HAP-1 (cell line): ENCODE results near the gene CHD3.
A peak's percentile ranks its signal among the peaks of the same experiment; 100 is the strongest.

Experiments used
- DNase-seq, 2 experiments: peaks; one replicate each; pipeline ENCODE4 v3.0.0-alpha.2; 2016 to 2020; ENCODE audit warnings: low spot score in 2 of 2
- H3K27me3 ChIP-seq: fragments of 250-450 bp; sonication (Bioruptor Pico); 2 replicates; pipeline ENCODE4 v1.5.1; 2020; ENCODE audit warnings: low read depth, mild to moderate bottlenecking, moderate library complexity
- H3K36me3 ChIP-seq: fragments of 250-450 bp; sonication (Bioruptor Pico); replicated peaks from 2 replicates; pipeline ENCODE4 v1.5.1; 2020; ENCODE audit warnings: mild to moderate bottlenecking
- H3K4me1 ChIP-seq: fragments of 250-450 bp; sonication (Bioruptor Pico); 2 replicates; pipeline ENCODE4 v1.5.1; 2020; ENCODE audit warnings: mild to moderate bottlenecking
- H3K4me3 ChIP-seq: fragments of 250-450 bp; sonication (Bioruptor Pico); 2 replicates; pipeline ENCODE4 v1.5.1; 2020; ENCODE audit warnings: mild to moderate bottlenecking, moderate library complexity
- H3K9me3 ChIP-seq: fragments of 250-450 bp; sonication (Bioruptor Pico); 2 replicates; pipeline ENCODE4 v1.5.1; 2020; ENCODE audit warnings: mild to moderate bottlenecking, moderate library complexity
- in situ Hi-C: fragments of 300-500 bp; cut with MboI; formaldehyde crosslinking; loops from 3 replicates; pipeline ENCODE4 v1.14.3; 2020; ENCODE audit warnings: low sequenced_read_pairs, inconsistent platforms, mixed read lengths

The CHD3 gene

GRCh38 chr17:7888184-7888920, at the start of gene CHD3:
Gene CHD3 (plus strand): TSS chr17:7888789. CDS start chr17:7889001, 212 bp downstream.
- Histone ChIP-seq H3K36me3 (peaks cover 26% of the 10 kb centered on the region), H3K9me3 (no peaks in the 10 kb centered on the region), H3K4me3 (peak within 1 kb of the TSS; percentile 43), H3K4me1 (peaks cover 28% of the 10 kb centered on the region), H3K27me3 (no peaks in the 10 kb centered on the region)
- in situ Hi-C loops: no loop called here
- peak in 1 of 2 experiments; percentile 37 for DNase-seq

GRCh38 chr17:7839190-7839875, 49.3 kb upstream of the CHD3 start:
- in situ Hi-C loops: no loop called here
- no peak for DNase-seq
- Histone ChIP-seq H3K4me1 (peaks cover 36% of the 10 kb centered on the region), H3K27me3 (no peaks in the 10 kb centered on the region), H3K4me3 (no peak overlapping the region), H3K9me3 (no peaks in the 10 kb centered on the region), H3K36me3 (0 out of 2 replicates have a peak, but pooled peaks cover 5% of the 10 kb centered on the region)

GRCh38 chr17:7839876-7840261, 48.7 kb upstream of the CHD3 start:
- in situ Hi-C loops: no loop called here
- peak in 1 of 2 experiments; percentile 28 for DNase-seq
- no peak overlapping the region for H3K4me3 ChIP-seq
- H3K27me3 ChIP-seq: no peaks in the 10 kb centered on the region
- 0 out of 2 replicates have a peak, but pooled peaks cover 5% of the 10 kb centered on the region for H3K36me3 ChIP-seq
- H3K9me3 ChIP-seq: no peaks in the 10 kb centered on the region
- peaks cover 36% of the 10 kb centered on the region for H3K4me1 ChIP-seq

- no peak overlapping the region for H3K4me3 ChIP-seq
- 0 out of 2 replicates have a peak, but pooled peaks cover 5% of the 10 kb centered on the region for H3K36me3 ChIP-seq
- H3K27me3 ChIP-seq: no peaks in the 10 kb centered on the region
- in situ Hi-C loops: no loop called here
- H3K9me3 ChIP-seq: no peaks in the 10 kb centered on the region
- peaks cover 36% of the 10 kb centered on the region for H3K4me1 ChIP-seq
- DNase-seq: peak in 1 of 2 experiments; percentile 54
Observed at GRCh38 chr17:7840441-7840840, 48.1 kb upstream of the CHD3 start.

- H3K9me3 ChIP-seq: no peaks in the 10 kb centered on the region
- DNase-seq: no peak
- peak overlapping the region; percentile 76 for H3K4me3 ChIP-seq
- H3K4me1 ChIP-seq: peaks cover 36% of the 10 kb centered on the region
- H3K27me3 ChIP-seq: no peaks in the 10 kb centered on the region
- in situ Hi-C loops: no loop called here
- 0 out of 2 replicates have a peak, but pooled peaks cover 7% of the 10 kb centered on the region for H3K36me3 ChIP-seq
Observed at GRCh38 chr17:7840875-7841274, 47.7 kb upstream of the CHD3 start.

DNA sequence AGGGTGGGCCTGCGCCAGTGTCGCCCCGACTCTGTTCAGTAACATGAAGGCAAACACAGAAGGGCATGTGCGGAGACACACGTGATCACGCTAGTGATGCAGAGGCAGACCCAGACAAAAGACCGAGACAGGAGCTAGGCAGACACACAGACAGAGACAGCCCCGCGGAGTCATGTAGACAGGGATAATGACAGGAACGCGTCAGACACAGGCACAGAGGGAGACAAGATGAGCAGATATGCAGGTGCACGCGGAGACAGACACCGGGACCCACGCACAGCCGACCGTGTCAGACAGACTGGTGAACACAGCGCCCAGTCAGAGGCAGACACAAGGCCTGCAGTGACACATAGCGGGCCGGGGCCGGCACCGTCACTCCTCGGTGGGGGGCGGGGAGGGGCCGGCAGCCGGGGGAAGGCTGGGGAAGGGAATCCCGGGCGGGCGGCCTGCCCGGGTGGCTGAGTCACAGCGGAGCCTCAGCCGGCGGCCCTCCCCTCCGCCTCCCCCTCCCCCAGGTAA, 47.1 kb upstream of the CHD3 start:
- no peaks in the 10 kb centered on the region for H3K27me3 ChIP-seq
- in situ Hi-C loops: no loop called here
- H3K4me1 ChIP-seq: peaks cover 36% of the 10 kb centered on the region
- DNase-seq: peak; percentile 27 to 73
- no peaks in the 10 kb centered on the region for H3K9me3 ChIP-seq
- 0 out of 2 replicates have a peak, but pooled peaks cover 7% of the 10 kb centered on the region for H3K36me3 ChIP-seq
- peak overlapping the region; percentile 76 for H3K4me3 ChIP-seq

DNA sequence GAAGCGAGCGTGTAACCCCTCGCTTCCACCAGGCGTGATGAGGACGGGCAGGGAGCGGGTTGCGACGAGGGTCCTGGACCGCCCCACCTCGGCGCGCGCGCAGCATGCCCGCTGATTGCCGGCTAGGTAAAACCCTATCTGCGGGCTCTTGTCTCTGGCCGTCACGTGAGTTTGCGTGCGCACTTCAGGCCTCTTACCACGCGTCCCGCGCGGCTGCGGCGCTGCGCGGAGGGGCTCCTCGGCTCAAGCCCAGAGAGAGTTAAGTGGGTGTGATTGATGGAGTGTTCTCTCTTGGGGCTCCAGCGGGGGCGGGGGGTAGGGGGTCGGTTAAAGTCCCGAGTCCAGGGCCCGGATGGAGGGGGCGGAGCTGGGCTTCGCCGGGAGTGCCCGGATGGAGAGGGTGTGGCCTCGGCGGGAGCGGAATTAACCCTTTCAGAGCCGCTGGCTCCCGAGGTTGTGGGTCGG, 46.6 kb upstream of the CHD3 start:
- peaks cover 34% of the 10 kb centered on the region for H3K4me1 ChIP-seq
- H3K27me3 ChIP-seq: no peaks in the 10 kb centered on the region
- H3K36me3 ChIP-seq: peaks cover 7% of the 10 kb centered on the region; the same call in 1 of the 2 replicates
- no peaks in the 10 kb centered on the region for H3K9me3 ChIP-seq
- DNase-seq: peak; percentile 82 to 95
- in situ Hi-C loops: no loop called here
- H3K4me3 ChIP-seq: peak overlapping the region; percentile 76

DNA sequence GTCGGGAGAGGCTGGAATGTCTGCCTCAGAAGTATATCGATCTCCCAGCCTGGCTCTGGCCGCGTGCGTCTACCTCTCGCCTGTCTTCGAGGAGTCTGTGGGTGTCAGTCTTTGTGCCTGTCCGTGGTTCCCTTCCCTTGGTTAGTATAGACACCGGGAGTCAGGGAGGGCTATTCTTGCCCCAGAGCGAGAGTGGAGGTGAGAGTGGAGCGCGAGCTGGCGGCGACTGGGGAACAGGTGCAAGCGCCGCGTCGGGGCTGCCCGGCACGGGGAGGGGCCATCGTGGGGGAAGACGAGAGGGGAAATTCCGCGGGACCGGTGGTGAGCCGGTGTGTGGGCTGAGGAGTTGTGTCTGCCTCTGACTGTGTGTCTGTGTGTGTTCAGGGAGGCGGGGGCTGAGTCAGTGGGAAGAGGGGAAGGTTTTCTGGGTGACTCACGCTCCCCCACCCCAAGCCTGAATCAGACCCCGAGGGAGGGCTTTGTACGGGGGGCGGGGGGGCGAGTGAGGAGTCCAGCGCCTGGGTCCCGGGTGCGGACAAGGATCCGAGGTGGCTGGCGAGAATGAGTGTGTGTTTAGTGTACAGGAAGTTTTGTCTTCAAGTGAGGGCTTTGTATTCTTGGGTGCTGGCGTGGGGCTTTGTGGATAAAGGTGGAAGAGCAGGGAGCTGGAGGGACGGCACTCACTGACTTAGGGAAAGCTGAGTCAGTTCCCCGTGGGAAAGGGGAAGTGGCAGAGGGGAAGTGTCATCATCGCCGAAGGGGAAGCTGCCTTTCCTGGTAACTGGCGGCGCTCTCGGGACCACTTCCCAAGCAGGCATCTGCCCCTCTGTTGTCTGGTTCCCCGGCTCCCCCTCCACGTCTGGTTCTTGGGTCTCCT, 46.0 kb upstream of the CHD3 start:
- in situ Hi-C loops: no loop called here
- Histone ChIP-seq H3K27me3 (no peaks in the 10 kb centered on the region), H3K36me3 (peaks cover 7% of the 10 kb centered on the region; the same call in 1 of the 2 replicates), H3K4me3 (peak overlapping the region; percentile 76), H3K9me3 (no peaks in the 10 kb centered on the region), H3K4me1 (peaks cover 29% of the 10 kb centered on the region)
- DNase-seq: peak; percentile 14 to 61

GRCh38 chr17:7843257-7843535, 45.4 kb upstream of the CHD3 start:
- Histone ChIP-seq H3K27me3 (no peaks in the 10 kb centered on the region), H3K36me3 (peaks cover 10% of the 10 kb centered on the region), H3K4me3 (peak overlapping the region; percentile 76), H3K9me3 (no peaks in the 10 kb centered on the region), H3K4me1 (peaks cover 26% of the 10 kb centered on the region)
- DNase-seq: no peak
- in situ Hi-C loops: no loop called here

GRCh38 chr17:7843536-7844291, 44.9 kb upstream of the CHD3 start:
- Histone ChIP-seq H3K27me3 (no peaks in the 10 kb centered on the region), H3K36me3 (peaks cover 11% of the 10 kb centered on the region), H3K4me3 (peak overlapping the region; percentile 76), H3K4me1 (peaks cover 22% of the 10 kb centered on the region), H3K9me3 (no peaks in the 10 kb centered on the region)
- in situ Hi-C loops: no loop called here
- peak; percentile 91 to 94 for DNase-seq

GRCh38 chr17:7844292-7845154, 44.1 kb upstream of the CHD3 start:
- in situ Hi-C loops: no loop called here
- no peaks in the 10 kb centered on the region for H3K9me3 ChIP-seq
- H3K4me1 ChIP-seq: peaks cover 18% of the 10 kb centered on the region
- peak; percentile 92 to 94 for DNase-seq
- peak overlapping the region; percentile 76 for H3K4me3 ChIP-seq
- H3K27me3 ChIP-seq: no peaks in the 10 kb centered on the region
- H3K36me3 ChIP-seq: peaks cover 14% of the 10 kb centered on the region

DNA sequence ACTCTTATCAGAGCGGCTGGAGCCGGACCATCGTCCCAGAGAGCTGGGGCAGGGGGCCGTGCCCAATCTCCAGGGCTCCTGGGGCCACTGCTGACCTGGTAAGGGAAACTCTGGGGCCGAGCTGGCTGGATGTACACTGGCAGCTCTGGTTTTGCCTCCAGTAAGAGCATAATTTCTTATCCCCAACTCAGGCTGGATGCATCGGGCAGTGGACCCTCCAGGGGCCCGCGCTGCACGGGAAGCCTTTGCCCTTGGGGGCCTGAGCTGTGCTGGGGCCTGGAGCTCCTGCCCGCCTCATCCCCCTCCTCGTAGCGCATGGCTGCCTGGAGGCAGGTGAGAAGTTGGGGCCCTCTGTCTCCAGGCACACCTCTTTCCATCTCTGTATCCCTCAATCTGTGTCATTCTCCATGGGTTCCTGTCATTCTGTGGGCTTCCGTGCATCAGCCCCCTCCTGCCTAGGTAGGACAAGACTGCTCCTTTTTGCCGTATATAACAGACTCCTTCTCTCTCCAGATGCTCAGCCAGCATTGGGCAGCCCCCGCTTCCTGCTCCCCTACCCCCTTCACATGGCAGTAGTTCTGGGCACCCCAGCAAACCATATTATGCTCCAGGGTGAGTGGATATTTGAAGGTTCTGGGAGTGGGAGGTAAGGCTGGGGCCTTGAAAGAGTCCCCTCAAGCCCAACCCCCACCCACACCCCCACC, 43.1 kb upstream of the CHD3 start:
- in situ Hi-C loops: no loop called here
- Histone ChIP-seq H3K4me3 (peak overlapping the region; percentile 76), H3K27me3 (no peaks in the 10 kb centered on the region), H3K9me3 (no peaks in the 10 kb centered on the region), H3K36me3 (peaks cover 20% of the 10 kb centered on the region), H3K4me1 (peaks cover 9% of the 10 kb centered on the region)
- DNase-seq: no peak
